Measurements from ENCODE around the gene CENPP.

GRCh38 chr9:92507005-92507404 lies 181.3 kb downstream of the CENPP start:
- no peak for TF ChIP-seq CTCF (IDR thresholded peaks at IDR 0.05; ENCODE audit: low read length)
- TF ChIP-seq EZH2 (optimal IDR thresholded peaks at IDR 0.05; ENCODE audit: low read depth, low read length), result no peak

Measured in MM.1S (cell line).